Esophagus muscularis mucosa (tissue), 3 donors: Measurements from ENCODE around the gene HEATR3.

ENCODE experiments used
- POLR2A ChIP-seq: fragments of 450-650 bp; IDR thresholded peaks from one replicate; pipeline ENCODE4 v1.6.1; 2017; ENCODE audit warnings: antibody characterized with exemption, moderate library complexity, mild to moderate bottlenecking, low read depth
- POLR2AphosphoS5 ChIP-seq, 2 donors: sonication (generic); formaldehyde crosslinking; IDR thresholded peaks; one replicate each; pipeline ENCODE4 v1.6.1; 2017; ENCODE audit warnings: antibody characterized with exemption in 2 of 2
- TF ChIP-seq, protein P1 (sequence below), 3 experiments: fragments of 200-600 bp in 2 of 3; fragments of 450-650 bp in 1 of 3; sonication (generic) in 2 of 3; IDR thresholded peaks; one replicate each; pipeline ENCODE4 v1.5.1; 2017 to 2019; ENCODE audit warnings: antibody characterized with exemption in 3 of 3, mild to moderate bottlenecking in 2 of 3, moderate library complexity in 1 of 3

DNA sequence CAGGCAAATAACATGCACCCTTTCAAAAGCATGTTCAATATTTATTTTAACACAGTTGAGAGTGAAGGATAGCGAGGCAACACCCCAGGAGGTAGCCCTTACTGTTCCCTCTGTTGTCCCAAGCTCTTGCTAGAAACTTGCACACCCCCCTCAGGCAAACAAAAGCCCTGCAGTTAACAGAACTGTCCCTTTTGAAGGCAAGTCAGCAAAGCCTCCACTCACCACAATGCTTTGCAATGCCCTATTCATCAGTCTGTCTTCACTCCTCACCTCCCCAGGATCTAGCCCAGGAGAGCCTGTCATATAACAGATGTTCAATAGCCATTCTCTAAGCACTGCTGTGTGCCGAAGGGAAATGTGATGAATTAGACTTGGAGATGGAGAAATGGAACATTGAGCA is 44.2 kb upstream of the HEATR3 start:
- TF ChIP-seq POLR2A (no peak), POLR2AphosphoS5 (IDR thresholded peaks at IDR 0.05) (no peak)
- TF ChIP-seq, protein P1, sequence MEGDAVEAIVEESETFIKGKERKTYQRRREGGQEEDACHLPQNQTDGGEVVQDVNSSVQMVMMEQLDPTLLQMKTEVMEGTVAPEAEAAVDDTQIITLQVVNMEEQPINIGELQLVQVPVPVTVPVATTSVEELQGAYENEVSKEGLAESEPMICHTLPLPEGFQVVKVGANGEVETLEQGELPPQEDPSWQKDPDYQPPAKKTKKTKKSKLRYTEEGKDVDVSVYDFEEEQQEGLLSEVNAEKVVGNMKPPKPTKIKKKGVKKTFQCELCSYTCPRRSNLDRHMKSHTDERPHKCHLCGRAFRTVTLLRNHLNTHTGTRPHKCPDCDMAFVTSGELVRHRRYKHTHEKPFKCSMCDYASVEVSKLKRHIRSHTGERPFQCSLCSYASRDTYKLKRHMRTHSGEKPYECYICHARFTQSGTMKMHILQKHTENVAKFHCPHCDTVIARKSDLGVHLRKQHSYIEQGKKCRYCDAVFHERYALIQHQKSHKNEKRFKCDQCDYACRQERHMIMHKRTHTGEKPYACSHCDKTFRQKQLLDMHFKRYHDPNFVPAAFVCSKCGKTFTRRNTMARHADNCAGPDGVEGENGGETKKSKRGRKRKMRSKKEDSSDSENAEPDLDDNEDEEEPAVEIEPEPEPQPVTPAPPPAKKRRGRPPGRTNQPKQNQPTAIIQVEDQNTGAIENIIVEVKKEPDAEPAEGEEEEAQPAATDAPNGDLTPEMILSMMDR (IDR thresholded peaks at IDR 0.05), result no peak
